IPS-NIHi11 (cell line): ENCODE data around the gene OTOP1.
"Not testable (repeated sequence)": the region's sequence is repeated elsewhere in the genome, so short reads cannot be mapped to it uniquely, and the experiment has no call there.

Experiments used
- DNase-seq: peaks from one replicate; pipeline ENCODE4 v3.0.0; 2012; ENCODE audit warnings: mixed read lengths, low spot score

OTOP1 gene

DNA sequence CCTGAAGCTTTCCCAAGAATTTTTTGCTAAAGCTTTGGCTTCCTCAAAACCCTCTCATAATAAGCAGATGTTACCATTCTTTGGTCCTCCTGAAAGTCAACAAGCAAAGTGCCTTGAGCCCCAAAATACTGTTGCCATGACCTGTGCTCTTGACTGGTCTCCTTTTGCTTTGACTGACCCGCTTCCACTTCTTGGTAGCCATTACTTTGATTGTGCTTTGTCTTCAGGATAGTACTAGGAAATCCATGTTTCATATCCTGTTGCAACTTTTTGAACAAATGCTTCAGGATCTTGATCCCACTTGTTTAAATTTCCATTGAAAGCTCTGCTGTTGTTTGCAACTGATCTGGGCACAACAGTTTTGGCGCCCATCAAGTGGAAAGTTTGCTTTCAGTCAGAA is 6.9 kb upstream of the OTOP1 start:
- no peak for DNase-seq

DNA sequence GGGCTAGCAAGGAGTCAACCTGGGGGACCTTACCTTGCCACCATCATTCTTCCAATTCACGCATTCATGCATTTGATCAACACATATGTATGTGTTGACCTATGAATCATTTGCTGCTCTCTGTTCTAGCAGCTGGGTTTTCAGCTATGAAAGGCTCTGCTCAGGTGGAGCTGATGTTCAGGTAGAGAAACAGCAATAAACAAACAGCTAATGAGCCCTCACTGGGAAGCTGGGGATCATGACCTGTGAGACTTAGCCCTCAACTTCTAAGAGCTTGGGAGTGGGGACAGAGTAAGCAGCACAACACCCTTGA is 1.6 kb upstream of the OTOP1 start:
- no peak for DNase-seq

DNA sequence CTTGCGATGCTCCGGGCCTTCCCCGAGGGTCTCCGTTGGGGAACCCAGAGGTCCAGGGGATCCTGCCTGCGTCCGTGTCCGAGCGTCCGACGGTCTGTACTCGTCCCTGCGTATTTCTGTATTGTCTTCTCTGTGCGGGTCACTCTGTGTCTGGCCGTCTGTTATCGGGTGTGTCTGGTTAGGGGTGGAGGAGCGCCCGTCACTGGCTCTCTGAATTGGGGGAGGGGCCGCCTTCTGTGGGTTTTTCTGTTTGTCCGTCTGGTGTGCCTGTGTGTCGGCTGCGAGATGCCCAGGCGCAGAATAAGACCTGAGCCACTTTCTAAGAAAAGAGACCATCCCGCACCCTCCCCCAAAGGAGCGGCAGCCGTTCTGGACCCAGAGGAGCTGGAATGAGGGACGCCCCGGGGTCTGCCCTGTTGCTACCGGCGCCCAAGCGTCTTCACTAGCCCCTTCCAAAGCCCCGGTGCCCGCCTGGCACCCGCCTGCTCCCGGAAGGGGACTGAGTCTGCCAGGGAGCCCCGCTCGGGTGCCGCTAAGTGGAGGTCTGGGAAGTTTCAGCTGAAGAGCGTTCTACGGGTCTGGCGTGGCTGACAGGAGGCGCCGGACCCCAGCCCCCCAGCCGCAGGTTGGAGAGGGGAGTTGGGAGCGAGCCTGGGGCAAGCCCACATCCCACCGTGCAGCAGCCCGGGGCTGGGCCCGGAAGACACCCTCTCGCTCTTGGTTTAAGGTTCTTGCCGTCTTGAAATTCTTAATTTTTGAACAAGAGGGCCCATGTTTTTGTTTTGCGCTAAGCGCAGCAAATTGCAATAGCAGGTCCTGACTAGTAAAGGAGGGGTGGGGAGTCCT is 1.0 kb upstream of the OTOP1 start:
- DNase-seq: no peak

DNA sequence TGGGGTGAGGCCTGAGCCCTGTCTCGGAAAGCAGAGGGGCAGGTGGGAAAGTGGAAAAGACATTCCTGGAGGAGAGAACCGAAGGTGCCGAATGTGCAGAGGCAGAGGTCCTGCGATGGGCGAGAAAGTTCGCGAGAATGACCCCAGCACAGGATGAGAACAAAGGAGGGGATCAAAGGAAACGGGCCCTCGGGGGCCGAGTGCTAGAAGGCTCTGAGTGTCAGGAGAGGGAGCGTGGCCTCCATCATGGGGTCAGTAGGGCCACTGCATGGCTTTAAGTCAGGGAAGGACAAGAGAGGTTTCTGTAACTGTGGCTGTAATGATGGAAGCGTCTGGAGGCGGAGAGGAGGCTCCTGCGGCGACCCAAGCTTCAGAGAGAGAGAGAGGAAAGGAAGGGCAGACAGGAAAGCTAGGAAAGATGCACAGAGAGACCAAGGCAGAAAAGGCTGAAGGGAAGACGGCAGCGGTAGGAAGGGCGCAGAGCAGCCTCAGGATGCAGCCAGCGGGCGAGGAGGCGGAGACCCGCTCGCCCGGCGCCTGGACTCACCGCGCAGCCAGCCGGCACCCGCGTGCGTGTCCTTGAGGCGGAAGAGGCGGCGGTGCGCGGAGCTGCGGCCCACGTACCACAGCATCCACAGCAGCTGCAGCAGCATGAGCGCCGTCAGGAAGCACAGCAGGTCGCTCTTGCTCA is 669 bp downstream of the OTOP1 start:
- peak; percentile 49 for DNase-seq

DNA sequence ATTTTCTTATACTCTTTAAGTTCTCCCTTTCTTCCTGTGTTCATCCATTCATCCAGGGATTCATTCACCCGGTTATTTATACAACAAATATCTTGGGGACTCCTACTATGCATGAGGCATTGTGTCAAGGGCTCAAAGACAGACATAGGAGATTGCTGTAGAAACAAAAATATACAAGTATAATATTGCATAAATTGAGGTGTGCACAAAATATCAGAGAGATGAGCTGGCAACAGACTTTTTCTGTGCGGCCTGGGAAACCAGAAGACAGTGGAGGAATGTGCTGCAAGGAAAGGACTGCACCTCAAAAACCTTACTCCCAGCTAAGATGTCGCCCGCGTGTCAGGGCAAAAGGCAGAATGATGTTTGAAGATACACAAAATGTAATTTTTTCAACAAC is 9.6 kb downstream of the OTOP1 start:
- DNase-seq: no peak

DNA sequence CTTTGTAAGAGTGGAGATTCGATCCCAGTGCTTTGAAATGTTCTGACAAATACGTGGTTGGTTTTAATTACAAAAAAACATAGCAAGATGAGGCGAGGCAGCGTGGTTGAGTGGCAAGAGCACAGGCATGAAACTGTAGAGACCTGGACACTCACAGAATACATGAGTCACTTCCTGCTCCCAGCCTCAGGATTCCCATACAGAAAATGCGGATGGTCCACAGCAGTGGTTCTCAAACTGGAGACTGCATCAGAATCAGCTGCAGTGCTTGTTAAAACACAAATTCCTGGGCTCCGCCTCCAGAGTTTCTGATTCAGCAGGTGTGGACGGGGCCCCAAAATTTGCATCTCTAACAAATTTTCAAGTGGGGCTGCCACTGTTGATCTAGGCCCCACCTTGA is 10.1 kb downstream of the OTOP1 start:
- DNase-seq: no peak

DNA sequence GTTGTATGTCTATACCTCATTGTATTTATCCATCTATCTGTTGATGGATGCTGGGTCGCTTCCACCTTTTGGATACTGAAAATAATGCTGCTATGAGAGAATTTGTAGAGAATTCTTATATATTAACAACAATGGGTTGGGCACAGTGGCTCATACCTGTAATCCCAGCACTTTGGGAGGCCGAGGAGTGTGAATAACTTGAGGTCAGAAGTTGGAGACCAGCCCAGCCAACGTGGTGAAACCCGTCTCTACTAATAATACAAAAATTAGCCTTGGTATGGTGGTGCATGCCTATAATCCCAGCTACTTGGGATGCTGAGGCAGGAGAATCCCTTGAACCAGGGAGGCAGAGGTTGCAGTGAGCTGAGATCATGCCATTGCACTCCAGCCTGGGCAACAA is 13.1 kb downstream of the OTOP1 start:
- not testable (repeated sequence) for DNase-seq

DNA sequence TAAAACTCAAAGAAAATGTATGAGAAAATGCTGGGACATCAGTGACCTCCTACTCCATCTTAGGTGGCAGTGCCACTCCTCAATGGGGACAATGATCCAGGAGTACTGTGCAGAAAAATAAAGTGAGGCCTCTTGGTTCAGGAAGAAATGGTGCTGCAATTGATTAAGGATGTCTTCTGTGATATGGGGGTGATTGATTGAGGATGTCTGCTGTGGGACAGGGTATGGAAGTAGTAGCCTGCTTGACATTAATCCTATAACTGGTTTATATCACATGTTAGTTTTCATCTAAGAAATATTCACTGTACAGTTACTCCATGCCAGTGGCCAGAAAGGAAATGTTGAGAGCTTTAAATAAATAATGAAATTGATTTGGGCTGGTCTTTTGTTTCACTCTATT is 20.5 kb downstream of the OTOP1 start:
- DNase-seq: no peak

DNA sequence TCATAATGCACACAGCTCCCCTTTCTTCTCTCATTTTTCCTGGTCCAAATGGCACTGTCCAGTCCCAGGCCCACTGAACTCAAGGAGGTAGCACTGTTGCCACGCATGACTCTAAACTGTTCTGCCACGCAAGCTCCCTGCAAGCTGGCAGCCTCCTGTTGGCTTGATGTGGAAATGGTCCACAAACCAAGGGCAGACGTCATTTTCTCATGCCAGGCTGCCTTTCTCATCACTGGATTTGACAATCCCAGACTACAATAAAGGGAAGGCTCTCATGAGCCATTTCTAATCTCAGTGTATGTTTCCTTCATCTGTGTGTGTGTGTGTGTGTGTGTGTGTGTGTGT is 22.4 kb downstream of the OTOP1 start:
- DNase-seq: no peak

DNA sequence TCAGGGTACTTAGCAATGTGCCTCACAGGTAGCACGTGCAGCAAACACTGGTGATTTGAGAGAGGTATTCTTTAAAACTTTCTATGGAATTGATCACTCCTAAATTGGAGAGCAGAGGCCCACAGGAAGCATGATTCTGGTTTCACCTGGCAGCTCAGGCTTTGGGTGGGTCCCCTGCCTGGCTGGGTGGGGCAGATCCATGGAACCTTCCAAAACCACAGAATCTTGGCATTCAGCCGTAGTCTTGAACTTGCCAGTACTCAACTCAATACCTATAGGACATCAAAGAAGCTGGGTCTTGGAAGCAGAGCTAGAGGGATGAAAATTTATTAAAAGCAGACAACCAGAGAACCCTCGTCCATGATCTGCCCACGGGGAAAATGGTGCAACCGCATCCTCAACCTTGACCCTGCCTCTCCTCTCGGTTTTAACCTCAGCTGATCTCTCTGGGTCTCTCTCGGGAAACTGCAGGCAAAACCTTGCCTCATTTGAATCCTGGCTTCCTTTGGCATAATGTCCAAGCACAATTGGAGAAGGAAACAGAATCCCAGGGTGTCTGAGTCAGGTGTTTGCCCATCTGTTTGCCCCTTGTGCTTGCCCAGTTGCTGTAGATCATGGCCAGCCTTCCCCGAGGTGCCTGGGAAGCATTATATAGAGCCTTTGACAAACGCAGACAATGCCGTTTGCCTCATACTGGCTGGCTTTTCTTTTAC is 22.9 kb downstream of the OTOP1 start:
- DNase-seq: no peak

DNA sequence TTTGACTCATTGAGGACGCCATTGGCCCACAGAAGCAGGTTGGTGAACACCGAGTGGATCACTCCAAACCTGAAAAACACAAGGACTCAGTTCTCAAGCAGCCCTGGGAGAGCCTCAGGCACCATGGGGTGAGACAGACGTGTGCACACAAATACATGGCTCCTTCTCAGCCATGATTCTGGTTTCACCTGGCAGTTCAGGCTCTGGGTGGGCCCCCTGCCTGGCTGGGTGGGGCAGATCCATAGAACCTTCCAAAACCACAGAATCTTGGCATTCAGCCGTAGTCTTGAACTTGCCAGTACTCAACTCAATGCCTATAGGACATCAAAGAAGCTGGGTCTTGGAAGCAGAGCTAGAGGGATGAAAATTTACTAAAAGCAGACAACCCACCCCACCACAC is 24.2 kb downstream of the OTOP1 start:
- DNase-seq: no peak

DNA sequence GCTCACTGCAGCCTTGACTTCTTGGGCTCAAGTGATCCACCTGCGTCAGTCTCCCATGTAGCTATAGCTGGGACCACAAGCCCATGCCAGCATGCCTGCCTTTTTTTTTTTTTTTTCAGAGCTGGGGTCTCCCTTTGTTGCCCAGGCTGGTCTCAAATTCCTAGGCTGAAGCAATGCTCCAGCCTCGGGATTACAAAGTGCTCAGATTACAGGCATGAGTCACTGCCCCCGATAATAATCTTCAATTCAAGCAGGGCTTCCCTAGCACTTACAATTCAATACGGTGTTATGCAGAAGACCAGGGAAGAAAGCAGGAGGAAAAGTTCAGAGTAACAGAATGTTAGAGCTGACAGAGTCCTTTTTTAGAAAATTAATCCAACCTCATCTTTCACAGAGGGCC is 26.1 kb downstream of the OTOP1 start:
- DNase-seq: no peak

DNA sequence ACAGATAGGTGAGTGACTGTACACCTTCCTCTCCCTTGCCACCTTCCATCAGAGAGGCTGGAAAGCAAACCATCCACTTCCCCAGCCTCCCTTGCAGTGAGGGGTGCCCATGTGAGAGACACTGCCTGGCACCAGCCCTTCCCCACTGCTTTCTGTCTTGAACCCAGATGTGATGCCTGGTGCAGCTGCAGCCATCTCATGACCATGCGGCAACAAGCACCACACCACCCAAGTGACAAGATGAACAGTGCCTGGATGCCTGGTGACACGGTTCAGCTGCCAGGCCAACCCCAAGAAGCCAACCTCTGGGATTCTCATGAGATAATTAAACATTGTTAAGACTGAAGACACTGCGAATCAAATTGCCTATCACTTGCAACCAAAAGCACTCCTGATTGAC is 31.4 kb downstream of the OTOP1 start:
- no peak for DNase-seq

DNA sequence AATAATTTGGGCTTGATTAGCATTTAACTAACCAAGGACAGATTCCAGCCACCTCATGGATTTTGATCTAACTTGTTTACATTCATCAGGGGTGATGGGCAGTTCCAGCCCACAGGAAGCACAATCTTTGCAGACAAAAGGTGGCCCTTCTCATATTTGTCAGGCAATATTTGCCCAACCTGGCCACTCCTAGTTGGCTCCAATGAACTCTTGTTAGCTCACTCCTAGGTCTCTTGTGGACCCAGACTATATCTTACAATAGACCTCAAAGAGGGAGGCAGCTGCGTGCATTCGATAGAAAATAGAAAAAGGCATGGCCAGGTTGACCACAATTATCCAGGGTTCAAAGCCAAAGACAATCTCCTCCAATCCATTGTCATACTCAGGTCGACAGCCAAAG is 38.2 kb downstream of the OTOP1 start:
- DNase-seq: not testable (repeated sequence)

DNA sequence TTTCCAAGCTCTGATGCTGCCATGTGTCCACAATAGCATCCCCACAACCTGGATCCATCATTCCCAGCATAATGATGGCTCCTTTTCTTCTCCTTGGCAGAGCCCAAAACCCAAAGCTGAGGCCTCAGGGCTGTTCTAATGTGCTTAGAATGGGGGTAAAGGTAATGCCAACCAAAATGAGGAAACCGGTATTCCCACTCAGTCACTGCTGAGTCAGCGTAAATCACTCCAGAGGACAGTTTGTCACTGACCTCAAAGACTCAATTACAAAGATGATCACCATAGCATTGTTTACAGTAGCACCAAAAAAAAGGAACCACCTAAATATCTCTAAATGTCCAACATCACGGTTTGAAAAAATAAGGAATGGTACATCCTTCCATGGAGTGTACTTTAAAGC is 41.2 kb downstream of the OTOP1 start:
- no peak for DNase-seq

DNA sequence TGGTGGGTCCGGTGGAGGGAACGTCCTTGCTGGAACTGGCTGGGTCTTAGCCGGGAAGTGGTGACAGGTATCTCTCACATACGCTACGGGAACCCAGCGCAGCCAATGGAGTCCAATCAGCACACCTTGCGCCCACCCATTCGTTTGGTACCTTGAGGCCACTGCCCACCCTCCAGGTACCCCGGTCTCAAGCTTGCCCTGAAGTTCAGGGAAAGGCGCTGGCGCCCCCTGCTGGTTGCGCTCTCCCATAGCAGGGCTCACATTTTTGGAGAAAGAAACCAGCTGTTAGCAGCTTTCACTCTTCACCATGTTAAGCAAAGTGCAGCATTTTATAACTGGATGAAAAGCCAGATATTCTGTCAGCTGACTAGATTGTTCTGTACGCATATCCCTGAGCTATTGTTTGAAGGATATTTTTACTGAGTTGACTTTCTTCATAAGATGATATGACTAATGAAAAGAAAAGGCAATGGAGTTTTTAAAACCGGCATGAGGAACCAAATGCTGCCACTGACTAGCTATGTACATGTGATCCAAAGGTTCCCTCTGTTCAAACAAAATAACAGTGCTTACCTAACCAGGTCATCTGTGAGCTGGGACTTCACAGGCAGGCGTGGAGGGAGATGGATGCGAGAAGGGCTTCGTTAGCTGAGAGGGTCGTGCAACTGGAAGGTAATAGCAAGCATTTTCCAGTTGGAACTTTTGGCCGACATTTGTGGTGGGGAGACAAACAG is 43.7 kb downstream of the OTOP1 start:
- DNase-seq: peak; percentile 87

DNA sequence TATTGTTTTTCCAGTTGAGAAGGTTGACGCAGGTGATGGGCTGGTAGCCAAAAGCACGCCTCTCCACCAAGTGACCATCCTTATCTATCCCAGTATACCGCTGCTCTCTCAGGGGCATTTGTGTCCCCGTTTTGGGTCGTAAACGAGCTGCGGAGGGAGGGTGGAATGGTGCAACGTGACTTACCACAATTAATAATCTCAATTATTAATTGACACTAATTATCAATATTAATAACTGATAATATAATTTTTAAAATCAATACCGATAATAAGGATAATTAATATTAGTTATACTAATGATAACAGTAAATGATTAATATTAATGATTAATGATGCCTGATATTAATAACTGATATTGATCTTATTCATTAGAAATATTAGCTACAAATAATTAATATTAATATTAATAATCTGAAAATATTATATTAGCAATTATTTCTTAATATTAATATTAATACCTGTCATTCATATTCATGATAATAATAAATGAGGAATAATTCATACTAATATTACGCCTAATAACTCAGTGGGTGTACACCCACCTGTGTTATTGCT is 56.1 kb downstream of the OTOP1 start:
- DNase-seq: no peak

DNA sequence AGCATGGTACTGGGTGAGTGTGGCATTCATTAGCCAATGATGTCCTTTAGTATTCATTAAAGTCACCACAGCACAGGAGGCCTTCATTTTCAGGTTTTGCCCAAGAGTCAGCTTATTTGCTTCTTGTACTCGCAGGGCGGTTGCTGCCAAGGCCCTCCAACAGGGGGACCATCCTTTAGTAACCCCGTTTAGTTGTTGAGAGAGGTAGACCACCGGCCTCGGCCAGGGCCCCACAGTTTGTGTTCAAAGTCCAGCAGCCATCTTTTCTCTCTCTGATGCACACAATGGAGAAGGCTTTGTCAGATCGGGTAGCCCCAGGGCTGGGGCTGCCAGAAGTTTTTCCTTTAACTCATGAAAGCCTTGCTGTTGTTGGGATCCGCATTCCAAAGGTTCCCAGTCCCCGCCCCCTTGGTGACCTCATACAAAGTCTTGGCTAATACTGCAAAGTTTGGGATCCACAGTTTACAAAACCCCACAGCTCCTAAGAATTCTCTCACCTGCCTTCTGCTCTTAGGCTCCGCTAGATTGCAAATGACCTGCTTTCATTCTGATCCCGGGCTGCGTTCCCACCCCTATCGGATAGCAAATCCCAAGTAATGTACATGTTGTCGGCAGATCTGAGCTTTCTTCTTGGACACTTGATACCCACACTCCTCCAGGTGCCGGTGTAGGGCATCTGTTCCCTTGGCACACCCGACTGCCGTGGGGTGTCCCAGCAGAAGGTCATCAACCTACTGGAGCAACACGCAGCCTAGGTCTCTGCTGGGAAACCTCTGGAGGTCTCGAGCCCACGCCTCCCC is 58.5 kb downstream of the OTOP1 start:
- not testable (repeated sequence) for DNase-seq

DNA sequence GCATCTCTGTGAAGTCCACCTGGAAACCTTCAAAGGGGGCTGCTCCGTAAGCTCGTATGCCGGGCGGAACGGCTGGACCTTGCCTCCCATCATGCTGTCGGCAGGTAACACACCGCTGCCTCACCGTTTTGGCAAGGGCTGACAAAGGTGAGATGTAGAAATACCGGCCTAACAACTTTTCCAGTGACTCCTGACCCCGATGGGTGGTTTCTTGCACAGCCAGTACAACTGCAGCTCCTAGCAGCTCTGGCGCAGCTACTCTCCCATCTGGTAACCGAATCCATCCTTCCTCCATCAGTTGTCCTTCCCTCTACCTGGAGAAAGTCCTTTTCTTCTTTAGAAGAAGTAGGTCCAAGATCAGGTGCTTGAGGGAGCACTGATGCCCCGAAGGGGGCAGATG is 59.7 kb downstream of the OTOP1 start:
- not testable (repeated sequence) for DNase-seq

DNA sequence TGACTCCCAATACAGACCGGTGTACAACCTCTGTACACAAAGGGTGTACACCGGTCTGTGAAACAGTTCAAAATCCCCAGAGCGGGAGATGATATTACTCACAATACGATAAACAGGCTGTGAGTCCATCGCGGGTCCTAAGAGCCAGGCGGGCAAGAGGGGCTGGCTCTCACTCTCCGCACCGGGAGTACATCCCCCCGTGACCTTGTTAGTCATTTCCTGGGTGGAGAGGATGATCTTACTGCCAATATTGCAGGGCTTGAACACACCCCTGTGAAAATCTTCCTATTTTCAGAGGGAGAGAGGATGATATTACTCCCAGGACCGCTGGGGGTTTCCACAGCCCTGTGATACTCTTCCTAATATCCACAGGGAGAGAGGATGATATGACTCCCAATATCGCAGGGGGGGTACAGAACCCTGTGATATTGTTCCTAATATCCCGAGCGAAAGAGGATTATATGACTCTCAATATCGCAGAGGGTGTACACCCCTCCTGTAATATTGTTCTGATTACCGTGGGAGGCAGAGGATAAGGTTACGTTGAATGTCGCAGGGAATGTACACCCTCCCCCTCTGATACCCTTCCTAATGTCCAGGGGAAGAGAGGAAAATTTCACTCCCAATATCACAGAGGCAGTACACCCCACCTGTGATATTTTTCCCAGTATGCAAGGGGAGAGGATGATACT is 60.9 kb downstream of the OTOP1 start:
- DNase-seq: not testable (repeated sequence)
